GM12872 (cell line): ENCODE results near the gene TMC6.

Experiments used
- CTCF ChIP-seq: IDR thresholded peaks from 3 replicates; pipeline ENCODE4 v1.5.1; 2011; ENCODE audit warnings: low read depth, mild to moderate bottlenecking, low read length, moderate library complexity; ENCODE audit not compliant: insufficient read depth

TMC6 gene

GRCh38 chr17:78113804-78114785, 14.5 kb downstream of the TMC6 start:
- TF ChIP-seq CTCF = no peak

GRCh38 chr17:78112518-78113471, 15.8 kb downstream of the TMC6 start:
- peak; percentile 96 for TF ChIP-seq CTCF

GRCh38 chr17:78111727-78112517, 16.6 kb downstream of the TMC6 start:
- TF ChIP-seq CTCF = no peak

GRCh38 chr17:78111016-78111726, 17.4 kb downstream of the TMC6 start:
- TF ChIP-seq CTCF = no peak

- TF ChIP-seq CTCF = no peak
Observed at GRCh38 chr17:78110363-78111015, 18.1 kb downstream of the TMC6 start.

GRCh38 chr17:78109489-78109761, 19.1 kb downstream of the TMC6 start:
- TF ChIP-seq CTCF = no peak
